ENCODE results near the gene ABCB10. TPM values are rescaled to one million over a fixed set of nuclear protein-coding genes. Genes with fewer than 3 reads are reported as not detected.
A peak's percentile ranks its signal among the peaks of the same experiment; 100 is the strongest.
"Not testable (repeated sequence)": the region's sequence is repeated elsewhere in the genome, so short reads cannot be mapped to it uniquely, and the experiment has no call there.

ABCB10 gene
- total RNA-seq, 1 experiment from 2014 or later: 13.5 TPM

- no peak for DNase-seq (ENCODE audit: low spot score)
These were observed 13.8 kb upstream of the ABCB10 start for GRCh38 chr1:229572286-229572685.

GRCh38 chr1:229570891-229571516 is 12.5 kb upstream of the ABCB10 start:
- peak; percentile 9 for DNase-seq (ENCODE audit: low spot score)

GRCh38 chr1:229570305-229570704 is 11.8 kb upstream of the ABCB10 start:
- DNase-seq (ENCODE audit: low spot score): no peak

- DNase-seq (ENCODE audit: low spot score): no peak
These were observed 8.8 kb upstream of the ABCB10 start for GRCh38 chr1:229567109-229567868.

- no peak for DNase-seq (ENCODE audit: low spot score)
These were observed 5.2 kb upstream of the ABCB10 start for GRCh38 chr1:229563701-229564100.

- no peak for DNase-seq (ENCODE audit: low spot score)
These were observed 4.7 kb upstream of the ABCB10 start for GRCh38 chr1:229563241-229563640.

GRCh38 chr1:229562686-229563085 is 4.2 kb upstream of the ABCB10 start:
- no peak for DNase-seq (ENCODE audit: low spot score)

- no peak for DNase-seq (ENCODE audit: low spot score)
These were observed 2.6 kb upstream of the ABCB10 start for GRCh38 chr1:229561141-229561540.

- DNase-seq (ENCODE audit: low spot score): not testable (repeated sequence)
These were observed 1.6 kb upstream of the ABCB10 start for GRCh38 chr1:229560124-229560523.

GRCh38 chr1:229559336-229559801 is 862 bp upstream of the ABCB10 start:
- DNase-seq (ENCODE audit: low spot score): peak; percentile 11

- peak; percentile 38 for DNase-seq (ENCODE audit: low spot score)
These were observed 543 bp downstream of the ABCB10 start for GRCh38 chr1:229557913-229558414.

- peak; percentile 11 for DNase-seq (ENCODE audit: low spot score)
These were observed 1.2 kb downstream of the ABCB10 start for GRCh38 chr1:229557200-229557850.

- no peak for DNase-seq (ENCODE audit: low spot score)
These were observed 3.5 kb downstream of the ABCB10 start for GRCh38 chr1:229554886-229555621.

- no peak for DNase-seq (ENCODE audit: low spot score)
These were observed 4.8 kb downstream of the ABCB10 start for GRCh38 chr1:229553621-229554130.

- no peak for DNase-seq (ENCODE audit: low spot score)
These were observed 5.8 kb downstream of the ABCB10 start for GRCh38 chr1:229552732-229553131.

- DNase-seq (ENCODE audit: low spot score): no peak
These were observed 7.5 kb downstream of the ABCB10 start for GRCh38 chr1:229550812-229551567.

- DNase-seq (ENCODE audit: low spot score): no peak
These were observed 11.0 kb downstream of the ABCB10 start for GRCh38 chr1:229547542-229547941.

GRCh38 chr1:229544587-229544986 is 13.9 kb downstream of the ABCB10 start:
- DNase-seq (ENCODE audit: low spot score): no peak

GRCh38 chr1:229539863-229540506 is 18.5 kb downstream of the ABCB10 start:
- DNase-seq (ENCODE audit: low spot score): no peak

- no peak for DNase-seq (ENCODE audit: low spot score)
These were observed 19.6 kb downstream of the ABCB10 start for GRCh38 chr1:229538945-229539344.
